Suprapubic skin (tissue), 4 donors: ENCODE measurements around the gene LIMS2. TPM values are rescaled to one million over a fixed set of nuclear protein-coding genes. Genes with fewer than 3 reads are reported as not detected.

Experiments used
- DNase-seq, 2 donors: peaks; one replicate each; pipeline ENCODE4 v3.0.0-alpha.2; 2019; ENCODE audit warnings: low spot score in 2 of 2
- H3K27ac ChIP-seq: fragments of 200-600 bp; sonication (generic); one replicate; pipeline ENCODE4 v1.5.1; 2019
- H3K27me3 ChIP-seq: fragments of 200-600 bp; sonication (generic); one replicate; pipeline ENCODE4 v1.5.1; 2019
- H3K36me3 ChIP-seq: fragments of 200-600 bp; sonication (generic); one replicate; pipeline ENCODE4 v1.5.1; 2019
- H3K4me1 ChIP-seq: fragments of 200-600 bp; sonication (generic); one replicate; pipeline ENCODE4 v1.5.1; 2019
- H3K4me3 ChIP-seq: fragments of 200-600 bp; sonication (generic); one replicate; pipeline ENCODE4 v1.5.1; 2019; ENCODE audit warnings: mild to moderate bottlenecking
- H3K9me3 ChIP-seq: fragments of 200-600 bp; sonication (generic); one replicate; pipeline ENCODE4 v1.5.1; 2019
- CTCF ChIP-seq, 2 donors: fragments of 200-600 bp in 1 of 2; fragments of 450-650 bp in 1 of 2; sonication (generic) in 1 of 2; IDR thresholded peaks; one replicate each; pipeline ENCODE4 v1.5.1; 2016 to 2019; ENCODE audit warnings: antibody characterized with exemption in 2 of 2, mild to moderate bottlenecking in 1 of 2, moderate library complexity in 1 of 2
- EP300 ChIP-seq: sonication (generic); formaldehyde crosslinking; IDR thresholded peaks from one replicate; pipeline ENCODE4 v1.6.1; 2017; ENCODE audit warnings: antibody characterized with exemption
- POLR2A ChIP-seq, 2 donors: fragments of 450-650 bp; IDR thresholded peaks; one replicate each; pipeline ENCODE4 v1.6.1; 2017; ENCODE audit warnings: antibody characterized with exemption in 2 of 2, mild to moderate bottlenecking in 2 of 2, moderate library complexity in 2 of 2
- POLR2AphosphoS5 ChIP-seq, 3 donors: sonication (generic); formaldehyde crosslinking; IDR thresholded peaks; one replicate each; pipeline ENCODE4 v1.6.1; 2017; ENCODE audit warnings: antibody characterized with exemption in 3 of 3
- WGBS: methylation state at CpG from one replicate; pipeline ENCODE4 v1.1.5; 2018; 5-methylcytosine and 5-hydroxymethylcytosine counted together
- total RNA-seq, 4 donors: library from RNA; depleted of rRNA; stranded (reverse); fragments of >200 nt; gene quantifications; one replicate each; pipeline ENCODE4 v1.1.0, GENCODE V29; 2016

Gene LIMS2
- total RNA-seq, 4 donors from 2014 or later: 9.2 to 40.0 (median 15.4) TPM

DNA sequence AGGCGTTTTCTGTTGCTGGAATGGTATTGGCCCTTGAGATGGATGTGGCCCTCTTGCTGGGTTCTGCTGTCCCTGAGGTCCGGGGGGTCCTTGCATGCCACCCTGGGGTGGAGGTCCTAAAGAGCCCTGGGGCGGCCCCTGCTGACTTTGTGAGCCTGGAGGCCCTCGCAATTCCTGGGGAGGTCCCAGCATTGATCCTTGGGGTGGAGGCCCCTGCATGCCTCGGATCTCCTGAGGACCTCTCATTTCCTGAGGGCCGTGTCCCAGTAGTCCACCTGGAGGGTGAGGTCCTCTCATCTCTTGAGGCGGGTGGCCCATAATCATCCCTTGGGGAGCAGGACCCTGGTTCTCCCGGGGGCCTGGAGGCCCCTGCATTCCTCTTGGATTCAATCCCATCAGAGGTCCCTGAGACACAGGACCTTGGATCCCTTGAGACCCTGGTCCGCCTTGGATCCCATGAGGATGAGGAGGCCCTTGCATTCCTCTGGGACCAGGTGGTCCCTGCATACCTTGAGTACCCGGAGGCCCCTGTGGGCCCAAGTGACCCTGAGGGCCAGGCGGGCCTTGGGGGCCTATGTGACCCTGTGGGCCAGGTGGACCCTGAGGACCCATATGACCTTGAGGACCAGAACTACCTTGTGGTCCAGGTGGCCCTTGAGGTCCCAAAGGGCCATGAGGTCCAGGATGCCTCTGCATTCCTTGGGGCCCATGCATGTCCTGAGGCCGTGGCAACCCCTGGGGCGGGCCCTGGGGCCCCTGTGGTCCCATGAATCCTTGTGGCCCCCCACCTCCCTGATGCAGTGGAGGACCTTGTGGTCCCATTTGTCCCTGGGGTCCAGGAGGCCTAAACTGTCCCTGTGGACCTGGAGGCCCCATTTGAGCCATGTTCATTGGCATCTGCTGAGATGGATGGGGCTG, 44.2 kb upstream of the LIMS2 start:
- no peaks in the 10 kb centered on the region for H3K27me3 ChIP-seq
- no peak overlapping the region for H3K4me3 ChIP-seq
- peaks cover 70% of the 10 kb centered on the region for H3K36me3 ChIP-seq
- H3K27ac ChIP-seq: no peak overlapping the region
- 90% methylated on average over 2 of the region's 13 CpGs for WGBS
- TF ChIP-seq POLR2AphosphoS5 (IDR thresholded peaks at IDR 0.05) (no peak), CTCF (IDR thresholded peaks at IDR 0.05) (no peak), POLR2A (IDR thresholded peaks at IDR 0.05) (no peak), EP300 (no peak)
- H3K9me3 ChIP-seq: no peaks in the 10 kb centered on the region
- no peaks in the 10 kb centered on the region for H3K4me1 ChIP-seq
- DNase-seq: no peak

GRCh38 chr2:127718271-127718670, 42.9 kb upstream of the LIMS2 start:
- TF ChIP-seq CTCF (IDR thresholded peaks at IDR 0.05) (no peak), POLR2A (IDR thresholded peaks at IDR 0.05) (no peak), EP300 (no peak), POLR2AphosphoS5 (IDR thresholded peaks at IDR 0.05) (no peak)
- Histone ChIP-seq H3K9me3 (no peaks in the 10 kb centered on the region), H3K4me3 (no peak overlapping the region), H3K27ac (no peak overlapping the region), H3K27me3 (no peaks in the 10 kb centered on the region), H3K4me1 (no peaks in the 10 kb centered on the region), H3K36me3 (peaks cover 76% of the 10 kb centered on the region)
- DNase-seq: no peak
- WGBS: 96% methylated on average over 4 of the region's 4 CpGs

DNA sequence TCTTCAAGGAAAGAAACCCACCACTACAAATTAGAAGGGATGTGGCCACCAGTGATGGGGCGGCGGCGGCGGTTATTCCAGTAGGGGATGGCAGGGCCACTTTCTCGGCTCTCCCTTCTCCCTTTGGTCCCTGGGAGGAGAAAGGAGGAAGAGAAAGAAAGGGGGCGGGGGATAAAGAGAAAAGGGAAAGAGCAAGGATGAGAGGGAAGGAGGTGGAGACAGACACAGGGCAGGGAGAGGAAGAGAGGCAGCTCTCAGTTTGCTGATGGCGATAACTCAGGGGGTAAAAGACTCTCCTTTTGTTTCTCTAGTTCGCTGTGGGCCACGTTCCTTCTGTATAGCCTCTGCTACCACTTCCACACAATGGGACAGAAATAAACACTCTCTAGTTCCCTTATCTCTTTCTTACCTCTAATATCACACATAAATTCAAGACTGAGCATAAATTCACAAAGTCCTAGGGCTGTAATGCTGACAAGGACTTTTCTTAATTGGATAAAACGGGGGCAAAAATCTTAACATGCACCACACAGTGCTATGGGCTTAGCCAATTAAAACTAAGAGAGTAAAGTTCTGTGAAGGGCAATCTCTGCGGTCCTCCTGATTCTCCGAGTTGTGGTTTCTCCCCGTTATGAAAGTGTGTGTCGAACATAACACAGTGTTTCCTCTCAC, 40.6 kb upstream of the LIMS2 start:
- 94% methylated on average over 14 of the region's 14 CpGs for WGBS
- peaks cover 57% of the 10 kb centered on the region for H3K36me3 ChIP-seq
- TF ChIP-seq POLR2AphosphoS5 (IDR thresholded peaks at IDR 0.05) (no peak), CTCF (IDR thresholded peaks at IDR 0.05) (no peak), POLR2A (IDR thresholded peaks at IDR 0.05) (no peak), EP300 (no peak)

DNA sequence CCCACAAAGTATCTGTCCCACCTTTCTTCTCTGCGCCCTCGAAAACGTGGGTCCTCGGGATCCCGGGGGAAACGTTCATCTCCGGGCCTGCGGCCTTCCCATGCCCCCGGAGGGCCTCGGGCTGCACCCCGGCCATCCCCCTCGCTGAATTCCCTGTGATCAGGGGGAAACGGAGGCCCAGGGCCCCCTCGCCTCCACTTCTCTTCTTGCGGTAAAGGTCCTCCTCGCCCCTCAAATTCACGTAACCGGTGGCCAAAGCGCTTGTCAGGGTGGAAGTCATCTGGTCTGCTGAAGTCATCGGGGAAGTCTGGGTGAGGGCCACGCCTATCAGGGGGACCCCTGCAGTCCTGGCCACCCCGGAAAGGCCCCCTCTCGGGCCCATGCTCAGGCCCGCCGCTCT, 38.2 kb upstream of the LIMS2 start:
- Histone ChIP-seq H3K4me3 (no peak overlapping the region), H3K36me3 (peaks cover 53% of the 10 kb centered on the region), H3K4me1 (peaks cover under 1% of the 10 kb centered on the region), H3K27ac (no peak overlapping the region), H3K9me3 (no peaks in the 10 kb centered on the region), H3K27me3 (no peaks in the 10 kb centered on the region)
- DNase-seq: no peak
- no peak for TF ChIP-seq EP300
- WGBS: 92% methylated on average over 25 of the region's 25 CpGs

More for the DNA sequence above, 40.6 kb upstream of the LIMS2 start:
- no peak for DNase-seq
- Histone ChIP-seq H3K4me3 (no peak overlapping the region), H3K27ac (no peak overlapping the region), H3K4me1 (no peaks in the 10 kb centered on the region), H3K9me3 (no peaks in the 10 kb centered on the region), H3K27me3 (no peaks in the 10 kb centered on the region)

DNA sequence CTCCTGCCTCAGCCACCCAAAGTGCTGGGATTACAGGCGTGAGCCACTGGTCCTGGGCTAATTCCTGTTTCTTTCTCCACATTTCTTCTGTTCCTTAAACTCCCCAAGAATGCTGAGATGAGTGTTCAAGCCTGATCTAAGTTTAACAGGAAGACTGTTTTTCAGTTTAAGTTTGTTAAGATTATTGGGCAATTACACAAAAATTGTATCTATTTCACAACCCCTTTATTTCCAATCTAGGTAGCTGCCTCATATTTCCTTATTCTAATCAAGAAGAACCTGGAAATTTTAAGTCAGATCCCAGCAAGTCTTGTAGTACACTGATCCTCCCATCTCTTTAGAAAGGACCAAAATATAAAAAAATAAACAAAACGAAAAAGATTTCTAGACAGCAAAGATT, 37.7 kb upstream of the LIMS2 start:
- no peak for DNase-seq
- no peak overlapping the region for H3K27ac ChIP-seq
- H3K27me3 ChIP-seq: no peaks in the 10 kb centered on the region
- 90% methylated on average over 2 of the region's 2 CpGs for WGBS
- H3K4me1 ChIP-seq: peaks cover 6% of the 10 kb centered on the region
- no peak overlapping the region for H3K4me3 ChIP-seq
- TF ChIP-seq POLR2AphosphoS5 (IDR thresholded peaks at IDR 0.05) (no peak), POLR2A (IDR thresholded peaks at IDR 0.05) (no peak), EP300 (no peak), CTCF (IDR thresholded peaks at IDR 0.05) (no peak)
- peaks cover 53% of the 10 kb centered on the region for H3K36me3 ChIP-seq
- no peaks in the 10 kb centered on the region for H3K9me3 ChIP-seq
